GM23338 (cell line): Measurements from ENCODE around the gene CCDC91. TPM values are rescaled to one million over a fixed set of nuclear protein-coding genes. Genes with fewer than 3 reads are reported as not detected.

Experiments
- ATAC-seq: fragments of 200-7000 bp; cut with Tn5 transposase; 3 replicates; pipeline ENCODE4 v1.9.1; 2020
- DNase-seq: peaks from one replicate; pipeline ENCODE4 v3.0.0-alpha.2; 2015; ENCODE audit warnings: low spot score
- H2AFZ ChIP-seq: fragments of 200-600 bp; sonication (generic); 2 replicates; pipeline ENCODE4 v1.8.0; 2016; ENCODE audit warnings: antibody characterized with exemption, mild to moderate bottlenecking, moderate library complexity
- H3F3A ChIP-seq: fragments of 200-600 bp; sonication (generic); replicated peaks from 2 replicates; pipeline ENCODE4 v1.8.0; 2017; ENCODE audit warnings: antibody characterized with exemption, mixed run types, low read depth
- H3K27ac ChIP-seq: fragments of 200-600 bp; sonication (generic); 2 replicates; pipeline ENCODE4 v1.6.1; 2016; ENCODE audit warnings: low read depth
- H3K27me3 ChIP-seq: fragments of 200-600 bp; sonication (generic); 2 replicates; pipeline ENCODE4 v1.8.0; 2016; ENCODE audit warnings: mild to moderate bottlenecking, mixed run types, moderate library complexity; ENCODE audit not compliant: insufficient read depth
- H3K36me3 ChIP-seq: fragments of 200-600 bp; sonication (generic); 2 replicates; pipeline ENCODE4 v1.8.0; 2016; ENCODE audit warnings: mild to moderate bottlenecking; ENCODE audit not compliant: insufficient read depth
- H3K4me1 ChIP-seq: fragments of 200-600 bp; sonication (generic); 2 replicates; pipeline ENCODE4 v1.8.0; 2016; ENCODE audit warnings: mild to moderate bottlenecking, moderate library complexity; ENCODE audit not compliant: insufficient read depth
- H3K4me2 ChIP-seq: fragments of 200-600 bp; sonication (generic); 2 replicates; pipeline ENCODE4 v1.7.1; 2017; ENCODE audit warnings: mixed run types
- H3K4me3 ChIP-seq: fragments of 200-600 bp; sonication (generic); 2 replicates; pipeline ENCODE4 v1.6.1; 2016; ENCODE audit warnings: mixed run types
- H3K79me2 ChIP-seq: fragments of 200-600 bp; sonication (generic); replicated peaks from 2 replicates; pipeline ENCODE4 v1.8.0; 2017; ENCODE audit warnings: mild to moderate bottlenecking; ENCODE audit not compliant: insufficient read depth
- H3K9me2 ChIP-seq: fragments of 200-600 bp; sonication (generic); 2 replicates; pipeline ENCODE4 v1.8.0; 2017; ENCODE audit not compliant: insufficient read depth
- H4K20me1 ChIP-seq: fragments of 200-600 bp; sonication (generic); replicated peaks from 2 replicates; pipeline ENCODE4 v1.8.0; 2017; ENCODE audit warnings: mild to moderate bottlenecking; ENCODE audit not compliant: insufficient read depth
- H3K27ac Mint-ChIP-seq: 2 replicates; pipeline ENCODE4 v1.8.0; 2020; ENCODE audit warnings: inconsistent platforms, mild to moderate bottlenecking, moderate library complexity, mixed read lengths
- H3K27me3 Mint-ChIP-seq: 3 replicates; pipeline ENCODE4 v1.8.0; 2022; ENCODE audit warnings: low read depth, mild to moderate bottlenecking, moderate library complexity, mixed read lengths, inconsistent platforms; ENCODE audit not compliant: insufficient read depth, poor library complexity
- H3K36me3 Mint-ChIP-seq: 3 replicates; pipeline ENCODE4 v1.8.0; 2021; ENCODE audit warnings: low read depth, mild to moderate bottlenecking, inconsistent platforms, moderate library complexity, mixed read lengths
- H3K4me1 Mint-ChIP-seq: 3 replicates; pipeline ENCODE4 v1.8.0; 2020; ENCODE audit warnings: mild to moderate bottlenecking, inconsistent platforms, mixed read lengths
- H3K4me3 Mint-ChIP-seq: 3 replicates; pipeline ENCODE4 v1.8.0; 2021; ENCODE audit warnings: moderate library complexity, mild to moderate bottlenecking, inconsistent platforms, mixed read lengths
- H3K9me3 Mint-ChIP-seq: 3 replicates; pipeline ENCODE4 v1.8.0; 2020; ENCODE audit warnings: moderate library complexity, mild to moderate bottlenecking, inconsistent platforms, mixed read lengths
- CREB1 ChIP-seq: fragments of 250-450 bp; sonication (Bioruptor Pico); IDR thresholded peaks from 2 replicates; pipeline ENCODE4 v1.5.0; 2020; ENCODE audit warnings: low read depth, mild to moderate bottlenecking, moderate library complexity
- EZH2 ChIP-seq: fragments of 200-600 bp; sonication (generic); IDR thresholded peaks from one replicate; pipeline ENCODE4 v1.8.0; 2017; ENCODE audit warnings: antibody characterized with exemption, mild to moderate bottlenecking, low read depth; ENCODE audit not compliant: unreplicated experiment
- EZH2phosphoT487 ChIP-seq: fragments of 200-600 bp; sonication (generic); IDR thresholded peaks from one replicate; pipeline ENCODE4 v1.8.1; 2018; ENCODE audit warnings: antibody characterized with exemption; ENCODE audit not compliant: unreplicated experiment
- JUNB ChIP-seq: IDR thresholded peaks from one replicate; pipeline ENCODE4 v1.6.1; 2016; ENCODE audit warnings: antibody characterized with exemption; ENCODE audit not compliant: unreplicated experiment
- NANOG ChIP-seq: IDR thresholded peaks from 2 replicates; pipeline ENCODE4 v1.6.1; 2016; ENCODE audit warnings: antibody characterized with exemption, borderline replicate concordance
- POLR2AphosphoS5 ChIP-seq: IDR thresholded peaks from 2 replicates; pipeline ENCODE4 v1.6.1; 2016; ENCODE audit warnings: antibody characterized with exemption, low read depth
- STAT1 ChIP-seq: IDR thresholded peaks from one replicate; pipeline ENCODE4 v1.6.1; 2016; ENCODE audit warnings: antibody characterized with exemption; ENCODE audit not compliant: unreplicated experiment
- ZNF114 ChIP-seq: fragments of 250-450 bp; sonication (Bioruptor Pico); IDR thresholded peaks from 2 replicates; pipeline ENCODE4 v1.5.0; 2020; ENCODE audit warnings: mild to moderate bottlenecking, moderate library complexity
- ZNF331 ChIP-seq: fragments of 250-450 bp; sonication (Bioruptor Pico); IDR thresholded peaks from 2 replicates; pipeline ENCODE4 v1.5.0; 2020; ENCODE audit warnings: low read depth, mild to moderate bottlenecking, moderate library complexity
- polyA plus RNA-seq: library from polyadenylated mRNA; unstranded; fragments of >200 nt; fragmentation: Nextera tagmentation; extraction: Ambion mirVana; gene quantifications from 2 replicates; pipeline ENCODE4 v1.2.1, GENCODE V29; 2016
- total RNA-seq: library from RNA; depleted of rRNA; stranded (reverse); fragments of >200 nt; shearing (Covaris generic); gene quantifications from 2 replicates; pipeline ENCODE4 v1.2.3, GENCODE V29; 2014
- TF ChIP-seq, protein P1 (sequence below), 2 experiments: fragments of 200-600 bp in 1 of 2; sonication (generic) in 1 of 2; conservative IDR thresholded peaks; 2 replicates each; pipeline versions ENCODE4 v1.5.1 to v1.6.1; 2016 to 2017; ENCODE audit warnings: antibody characterized with exemption in 2 of 2, low read depth in 2 of 2, mild to moderate bottlenecking in 2 of 2, moderate library complexity in 1 of 2
- TF ChIP-seq, protein P2 (sequence below): IDR thresholded peaks from 2 replicates; pipeline ENCODE4 v1.6.1; 2016; ENCODE audit warnings: antibody characterized with exemption
- TF ChIP-seq, protein P3 (sequence below): IDR thresholded peaks from one replicate; pipeline ENCODE4 v1.6.1; 2018; ENCODE audit warnings: antibody characterized with exemption; ENCODE audit not compliant: unreplicated experiment

The CCDC91 gene
- total and polyA plus RNA-seq, 2 experiments from 2014 or later: 24.7 to 48.7 TPM

DNA sequence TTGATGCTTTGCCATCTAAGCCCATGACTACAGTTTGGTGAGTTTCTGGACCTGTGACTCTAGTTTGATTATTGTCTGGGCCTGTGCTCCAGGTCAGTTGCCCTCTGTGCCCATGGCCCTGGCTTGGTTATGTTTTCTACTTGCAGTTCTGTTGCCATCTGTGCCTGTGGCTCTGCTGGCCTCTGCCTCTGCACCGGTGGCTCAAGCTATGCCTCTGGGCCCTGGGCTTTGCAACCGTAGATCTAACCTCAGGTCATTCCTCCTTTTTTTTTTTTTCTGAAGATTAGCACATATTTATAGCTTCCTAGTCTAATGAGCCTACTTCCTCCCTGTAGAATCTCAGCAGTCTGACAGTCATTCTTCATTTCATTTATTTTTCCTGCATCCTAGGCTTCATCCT is 161.2 kb downstream of the CCDC91 start (continued):
- TF ChIP-seq, protein P1, sequence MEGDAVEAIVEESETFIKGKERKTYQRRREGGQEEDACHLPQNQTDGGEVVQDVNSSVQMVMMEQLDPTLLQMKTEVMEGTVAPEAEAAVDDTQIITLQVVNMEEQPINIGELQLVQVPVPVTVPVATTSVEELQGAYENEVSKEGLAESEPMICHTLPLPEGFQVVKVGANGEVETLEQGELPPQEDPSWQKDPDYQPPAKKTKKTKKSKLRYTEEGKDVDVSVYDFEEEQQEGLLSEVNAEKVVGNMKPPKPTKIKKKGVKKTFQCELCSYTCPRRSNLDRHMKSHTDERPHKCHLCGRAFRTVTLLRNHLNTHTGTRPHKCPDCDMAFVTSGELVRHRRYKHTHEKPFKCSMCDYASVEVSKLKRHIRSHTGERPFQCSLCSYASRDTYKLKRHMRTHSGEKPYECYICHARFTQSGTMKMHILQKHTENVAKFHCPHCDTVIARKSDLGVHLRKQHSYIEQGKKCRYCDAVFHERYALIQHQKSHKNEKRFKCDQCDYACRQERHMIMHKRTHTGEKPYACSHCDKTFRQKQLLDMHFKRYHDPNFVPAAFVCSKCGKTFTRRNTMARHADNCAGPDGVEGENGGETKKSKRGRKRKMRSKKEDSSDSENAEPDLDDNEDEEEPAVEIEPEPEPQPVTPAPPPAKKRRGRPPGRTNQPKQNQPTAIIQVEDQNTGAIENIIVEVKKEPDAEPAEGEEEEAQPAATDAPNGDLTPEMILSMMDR (conservative IDR thresholded peaks at IDR 0.05; ENCODE audit: low read depth in 2 of 2): no peak
- TF ChIP-seq EZH2phosphoT487 (no peak), POLR2AphosphoS5 (no peak), CREB1 (CRISPR knock-in tag) (no peak), NANOG (no peak), ZNF331 (CRISPR knock-in tag) (no peak), STAT1 (no peak), EZH2 (no peak), JUNB (no peak)
- TF ChIP-seq, protein P2, sequence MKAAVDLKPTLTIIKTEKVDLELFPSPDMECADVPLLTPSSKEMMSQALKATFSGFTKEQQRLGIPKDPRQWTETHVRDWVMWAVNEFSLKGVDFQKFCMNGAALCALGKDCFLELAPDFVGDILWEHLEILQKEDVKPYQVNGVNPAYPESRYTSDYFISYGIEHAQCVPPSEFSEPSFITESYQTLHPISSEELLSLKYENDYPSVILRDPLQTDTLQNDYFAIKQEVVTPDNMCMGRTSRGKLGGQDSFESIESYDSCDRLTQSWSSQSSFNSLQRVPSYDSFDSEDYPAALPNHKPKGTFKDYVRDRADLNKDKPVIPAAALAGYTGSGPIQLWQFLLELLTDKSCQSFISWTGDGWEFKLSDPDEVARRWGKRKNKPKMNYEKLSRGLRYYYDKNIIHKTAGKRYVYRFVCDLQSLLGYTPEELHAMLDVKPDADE: no peak

DNA sequence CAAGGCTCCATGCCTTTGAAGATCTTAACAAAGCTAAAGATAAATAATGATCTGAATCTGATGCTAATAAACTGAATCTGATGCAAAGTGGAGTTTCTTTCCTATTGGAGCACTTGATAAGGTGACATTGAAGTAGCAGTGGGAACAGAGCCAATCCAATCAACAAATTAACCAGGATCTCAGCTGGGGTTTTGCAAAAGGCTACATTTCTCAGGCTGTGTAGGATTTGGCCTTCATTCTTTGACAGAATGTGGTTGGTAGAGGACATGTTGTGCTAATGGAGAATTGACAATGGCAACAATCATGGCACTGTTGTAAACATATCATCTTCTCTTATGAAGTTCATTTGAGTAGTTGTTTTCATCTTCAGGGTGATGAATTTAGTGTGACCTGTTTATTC is 164.9 kb downstream of the CCDC91 start:
- TF ChIP-seq, protein P2: no peak
- TF ChIP-seq EZH2phosphoT487 (no peak), ZNF331 (CRISPR knock-in tag) (no peak), JUNB (no peak), NANOG (no peak), EZH2 (no peak), CREB1 (CRISPR knock-in tag) (no peak), STAT1 (no peak), ZNF114 (CRISPR knock-in tag) (no peak)
- TF ChIP-seq, protein P1 (conservative IDR thresholded peaks at IDR 0.05; ENCODE audit: low read depth in 2 of 2): no peak
- TF ChIP-seq, protein P3, sequence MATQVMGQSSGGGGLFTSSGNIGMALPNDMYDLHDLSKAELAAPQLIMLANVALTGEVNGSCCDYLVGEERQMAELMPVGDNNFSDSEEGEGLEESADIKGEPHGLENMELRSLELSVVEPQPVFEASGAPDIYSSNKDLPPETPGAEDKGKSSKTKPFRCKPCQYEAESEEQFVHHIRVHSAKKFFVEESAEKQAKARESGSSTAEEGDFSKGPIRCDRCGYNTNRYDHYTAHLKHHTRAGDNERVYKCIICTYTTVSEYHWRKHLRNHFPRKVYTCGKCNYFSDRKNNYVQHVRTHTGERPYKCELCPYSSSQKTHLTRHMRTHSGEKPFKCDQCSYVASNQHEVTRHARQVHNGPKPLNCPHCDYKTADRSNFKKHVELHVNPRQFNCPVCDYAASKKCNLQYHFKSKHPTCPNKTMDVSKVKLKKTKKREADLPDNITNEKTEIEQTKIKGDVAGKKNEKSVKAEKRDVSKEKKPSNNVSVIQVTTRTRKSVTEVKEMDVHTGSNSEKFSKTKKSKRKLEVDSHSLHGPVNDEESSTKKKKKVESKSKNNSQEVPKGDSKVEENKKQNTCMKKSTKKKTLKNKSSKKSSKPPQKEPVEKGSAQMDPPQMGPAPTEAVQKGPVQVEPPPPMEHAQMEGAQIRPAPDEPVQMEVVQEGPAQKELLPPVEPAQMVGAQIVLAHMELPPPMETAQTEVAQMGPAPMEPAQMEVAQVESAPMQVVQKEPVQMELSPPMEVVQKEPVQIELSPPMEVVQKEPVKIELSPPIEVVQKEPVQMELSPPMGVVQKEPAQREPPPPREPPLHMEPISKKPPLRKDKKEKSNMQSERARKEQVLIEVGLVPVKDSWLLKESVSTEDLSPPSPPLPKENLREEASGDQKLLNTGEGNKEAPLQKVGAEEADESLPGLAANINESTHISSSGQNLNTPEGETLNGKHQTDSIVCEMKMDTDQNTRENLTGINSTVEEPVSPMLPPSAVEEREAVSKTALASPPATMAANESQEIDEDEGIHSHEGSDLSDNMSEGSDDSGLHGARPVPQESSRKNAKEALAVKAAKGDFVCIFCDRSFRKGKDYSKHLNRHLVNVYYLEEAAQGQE: no peak
- H2AFZ ChIP-seq: no peak overlapping the region

More for the DNA sequence above, 164.9 kb downstream of the CCDC91 start:
- Histone ChIP-seq H3K4me3 (no peak overlapping the region), H3K79me2 (peaks cover 5% of the 10 kb centered on the region; the same call in 1 of the 2 replicates), H3K4me2 (no peak overlapping the region), H3K4me1 (no peaks in the 10 kb centered on the region), H3K36me3 (no peaks in the 10 kb centered on the region), H3K9me2 (no peaks in the 10 kb centered on the region), H3K27me3 (no peaks in the 10 kb centered on the region), H4K20me1 (no peaks in the 10 kb centered on the region), H3K27ac (no peak overlapping the region), H3F3A (no peaks in the 10 kb centered on the region)
- Mint-ChIP-seq H3K9me3 (peaks cover 9% of the 10 kb centered on the region; the same call in 2 of the 3 replicates), H3K27ac (no peak overlapping the region), H3K4me3 (no peak overlapping the region), H3K27me3 (peaks cover 2% of the 10 kb centered on the region), H3K4me1 (no peaks in the 10 kb centered on the region; the same call in 2 of the 3 replicates), H3K36me3 (peaks cover 24% of the 10 kb centered on the region)
- ATAC-seq: no peak
- DNase-seq: no peak
